ENCODE data around the gene PARP12.

PARP12 gene

DNA sequence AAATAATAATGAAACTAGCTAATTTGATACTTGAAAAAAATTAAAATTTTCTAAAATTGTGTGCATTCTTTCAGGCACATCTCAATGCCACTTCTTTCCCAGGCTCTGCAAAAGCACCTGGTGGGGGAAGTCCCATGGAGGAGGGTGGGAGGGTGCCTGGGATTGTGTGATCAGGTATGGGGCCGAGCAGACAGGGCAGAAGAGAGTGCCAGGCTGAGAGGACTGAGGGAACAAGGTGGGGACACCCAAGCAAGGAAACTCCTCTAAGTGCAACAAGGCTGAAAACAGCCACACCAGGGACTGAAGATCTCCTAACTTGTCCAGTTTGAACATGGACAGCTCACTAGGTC lies 13.8 kb downstream of the PARP12 start:
- POLR2A ChIA-PET (ENCODE audit: low non-redundant PET), result no interaction called here
- DNase-seq (ENCODE audit: low spot score), result no peak
- CTCF ChIA-PET, result no interaction called here
- H3K27ac ChIP-seq, result peak overlapping the region; percentile 61; the same call in 1 of the 2 replicates
- TF ChIP-seq CTCF (conservative IDR thresholded peaks at IDR 0.05; ENCODE audit: low read depth), result no peak

DNA sequence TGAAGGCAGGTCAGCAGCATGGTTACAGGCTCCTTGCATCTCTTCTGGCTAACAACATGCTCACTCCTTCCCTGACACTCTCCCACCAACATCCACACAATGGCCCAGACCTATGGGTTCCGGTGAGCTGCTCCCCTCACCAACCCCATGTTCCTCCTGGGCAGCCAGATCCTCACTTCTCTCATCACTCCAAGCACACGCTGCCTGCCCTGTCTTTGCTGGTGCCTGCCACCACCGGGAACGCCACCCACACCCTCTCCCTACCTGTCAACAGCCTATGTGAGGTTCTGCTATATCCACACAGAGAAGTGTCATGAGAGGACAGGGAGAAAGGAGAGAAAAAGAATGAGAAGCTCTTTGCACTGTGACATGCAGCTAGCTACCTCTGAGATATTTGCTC lies 14.6 kb downstream of the PARP12 start:
- ChIA-PET POLR2A (ENCODE audit: low non-redundant PET) (no interaction called here), CTCF (no interaction called here)
- DNase-seq (ENCODE audit: low spot score), result no peak
- H3K27ac ChIP-seq, result no peak overlapping the region
- TF ChIP-seq CTCF (conservative IDR thresholded peaks at IDR 0.05; ENCODE audit: low read depth), result no peak

DNA sequence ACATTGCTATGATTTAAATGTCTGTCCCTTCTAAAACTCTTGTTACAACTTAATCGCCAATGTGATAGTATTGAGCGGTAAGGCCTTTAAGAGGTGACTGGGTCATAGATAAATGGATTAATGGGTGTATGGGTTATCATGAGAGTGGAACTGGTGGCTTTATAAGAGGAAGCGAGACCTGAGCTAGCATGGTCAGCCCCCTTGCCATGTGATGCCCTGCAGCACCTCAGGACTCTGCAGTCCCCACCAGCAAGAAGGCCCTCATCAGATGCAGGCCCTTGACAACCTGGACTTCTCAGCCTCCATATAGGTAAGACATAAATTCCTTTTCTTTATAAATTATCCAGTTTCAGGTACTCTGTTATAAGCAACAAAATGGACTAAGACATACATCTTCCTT lies 15.6 kb downstream of the PARP12 start:
- no peak overlapping the region for H3K27ac ChIP-seq
- ChIA-PET CTCF (no interaction called here), POLR2A (ENCODE audit: low non-redundant PET) (no interaction called here)
- no peak for DNase-seq (ENCODE audit: low spot score)
- TF ChIP-seq CTCF (conservative IDR thresholded peaks at IDR 0.05; ENCODE audit: low read depth), result no peak

GRCh38 chr7:140045697-140046096 lies 17.1 kb downstream of the PARP12 start:
- DNase-seq (ENCODE audit: low spot score), result no peak
- H3K27ac ChIP-seq, result no peak overlapping the region
- ChIA-PET POLR2A (ENCODE audit: low non-redundant PET) (no interaction called here), CTCF (no interaction called here)
- TF ChIP-seq CTCF (conservative IDR thresholded peaks at IDR 0.05; ENCODE audit: low read depth), result no peak

- POLR2A ChIA-PET (ENCODE audit: low non-redundant PET), result no interaction called here
- no peak for DNase-seq (ENCODE audit: low spot score)
- TF ChIP-seq CTCF (conservative IDR thresholded peaks at IDR 0.05; ENCODE audit: low read depth), result no peak
- H3K27ac ChIP-seq, result no peak overlapping the region
- CTCF ChIA-PET, result interaction anchor here (0.7 kb wide), 1 partner anchor 426 kb away, joined by 7 read pairs; no protein-coding TSS in a partner anchor
Measured at GRCh38 chr7:140044251-140044650, 18.5 kb downstream of the PARP12 start.

- CTCF ChIA-PET, result no interaction called here
- H3K27ac ChIP-seq, result no peak overlapping the region
- POLR2A ChIA-PET (ENCODE audit: low non-redundant PET), result no interaction called here
Measured at GRCh38 chr7:140042386-140042670, 20.4 kb downstream of the PARP12 start.

More at GRCh38 chr7:140042386-140042670, 20.4 kb downstream of the PARP12 start:
- no peak for TF ChIP-seq CTCF (conservative IDR thresholded peaks at IDR 0.05; ENCODE audit: low read depth)
- DNase-seq (ENCODE audit: low spot score), result no peak
